NCI-H82 (cell line): ENCODE data around the gene PSMG1.

Source experiments
- DNase-seq: peaks from one replicate; lab custom pipeline; 2025; lab: John Stamatoyannopoulos, UW

The PSMG1 gene

DNA sequence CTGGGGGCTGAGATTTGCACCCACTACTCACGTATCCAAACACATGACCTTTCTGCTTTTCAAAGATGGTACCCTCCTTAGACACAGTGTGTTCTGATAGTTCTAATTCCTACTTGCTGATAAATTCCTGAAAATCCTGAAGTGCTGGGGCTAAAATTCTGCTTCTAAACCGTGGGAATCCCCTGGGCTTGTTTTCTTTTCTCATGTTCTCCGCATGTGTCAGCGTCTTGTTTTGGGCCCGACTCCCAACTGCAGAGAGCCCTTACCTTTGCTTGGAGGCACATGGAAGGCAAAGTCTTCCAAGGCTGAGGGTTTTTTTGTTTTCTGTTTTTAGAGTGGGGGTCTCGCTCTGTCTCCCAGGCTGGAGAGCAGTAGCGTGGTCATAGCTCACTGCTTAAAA, 27.2 kb downstream of the PSMG1 start:
- DNase-seq: no peak

DNA sequence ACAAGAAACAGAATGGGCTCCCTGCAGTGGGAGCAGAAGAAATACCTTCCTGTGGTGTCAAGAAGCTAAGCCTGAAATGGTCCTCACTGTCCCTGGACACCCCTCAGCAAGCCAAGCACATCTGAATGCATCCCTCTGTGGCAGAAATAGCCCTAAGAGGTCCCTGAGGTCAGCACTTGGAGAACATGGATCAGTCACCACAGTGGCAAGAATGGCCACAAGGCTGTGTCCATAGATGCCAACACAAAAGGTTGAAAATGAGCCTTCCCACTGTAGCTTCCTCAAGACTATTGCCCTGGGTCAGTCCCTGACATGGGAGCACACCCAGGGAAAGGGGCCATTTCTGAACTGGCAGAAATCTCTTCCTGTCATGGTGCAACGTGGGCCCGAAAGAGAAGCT, 27.7 kb downstream of the PSMG1 start:
- no peak for DNase-seq

DNA sequence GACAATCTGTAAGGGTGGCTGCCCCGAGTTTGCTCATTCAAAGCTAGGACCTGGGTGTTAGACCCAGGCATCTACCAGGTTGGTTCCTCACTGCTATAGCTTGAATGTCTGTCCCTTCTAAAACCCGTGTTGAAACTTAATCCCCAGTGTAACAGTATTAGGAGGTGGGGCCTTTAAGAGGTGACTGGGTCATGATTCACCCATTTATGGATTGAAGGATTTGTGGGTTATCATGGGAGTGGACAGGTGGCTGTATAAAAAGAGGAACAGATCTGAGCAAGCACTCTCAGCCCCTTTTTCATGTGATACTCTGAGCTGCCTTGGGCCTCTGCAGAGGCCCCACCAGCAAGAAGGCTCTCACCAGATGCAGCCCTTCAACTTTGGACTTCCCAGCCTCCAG, 29.4 kb downstream of the PSMG1 start:
- peak; percentile 75 for DNase-seq

DNA sequence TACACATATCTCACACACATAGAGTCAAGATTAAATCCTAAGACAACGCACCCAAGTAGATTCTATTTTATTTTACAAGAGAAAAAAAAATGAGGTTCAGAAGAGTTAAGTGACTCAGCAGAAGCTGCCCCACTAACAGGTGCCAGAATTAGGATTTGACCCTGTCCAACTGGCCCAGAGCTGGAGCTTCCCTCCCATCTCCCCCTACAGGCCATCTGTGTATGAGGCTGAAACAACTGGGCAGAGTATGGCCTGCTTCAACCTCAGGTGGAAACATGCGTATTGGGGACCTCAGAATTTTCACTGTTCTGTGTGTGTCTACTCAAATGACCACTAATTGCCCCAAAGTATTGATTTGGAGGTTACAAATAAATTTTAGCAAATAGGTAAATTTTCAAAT, 29.9 kb downstream of the PSMG1 start:
- peak; percentile 50 for DNase-seq

DNA sequence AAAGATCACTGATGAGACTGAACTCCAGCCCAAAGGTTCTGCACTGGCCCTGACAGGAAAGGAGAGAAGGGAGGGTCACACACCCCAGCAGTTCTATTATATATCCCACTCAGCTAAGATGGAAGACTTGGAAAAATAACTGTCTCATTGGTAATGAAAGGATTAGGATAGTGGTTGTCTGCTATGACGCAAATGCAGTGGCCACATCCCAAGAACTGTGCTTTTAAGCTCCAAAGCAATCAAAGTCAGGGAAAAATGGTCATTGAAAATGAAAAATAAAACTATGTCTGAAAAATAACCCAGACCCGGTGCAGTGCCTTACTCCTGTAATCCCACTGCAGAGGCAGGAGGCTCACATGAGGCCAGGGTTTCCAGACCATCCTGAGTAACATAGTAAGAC, 31.0 kb downstream of the PSMG1 start:
- no peak for DNase-seq

DNA sequence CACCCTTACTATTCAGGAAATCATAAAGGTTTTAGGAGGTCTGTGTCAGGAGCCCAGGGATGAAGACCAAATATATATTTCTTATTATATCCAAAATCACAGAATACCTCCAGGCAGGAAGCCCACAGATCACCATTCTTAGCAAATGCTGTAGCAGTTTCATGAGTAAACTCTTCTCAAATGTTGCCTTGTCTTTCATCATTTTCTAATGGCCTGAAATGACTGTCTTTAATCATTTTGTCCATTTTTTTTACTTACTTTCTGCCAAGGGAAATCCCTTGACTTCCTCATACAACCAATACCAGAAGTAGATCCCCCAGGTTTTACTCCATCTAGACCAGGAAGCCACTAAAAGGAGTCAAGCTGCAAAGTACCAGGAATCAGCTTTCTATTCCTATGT, 32.4 kb downstream of the PSMG1 start:
- no peak for DNase-seq

DNA sequence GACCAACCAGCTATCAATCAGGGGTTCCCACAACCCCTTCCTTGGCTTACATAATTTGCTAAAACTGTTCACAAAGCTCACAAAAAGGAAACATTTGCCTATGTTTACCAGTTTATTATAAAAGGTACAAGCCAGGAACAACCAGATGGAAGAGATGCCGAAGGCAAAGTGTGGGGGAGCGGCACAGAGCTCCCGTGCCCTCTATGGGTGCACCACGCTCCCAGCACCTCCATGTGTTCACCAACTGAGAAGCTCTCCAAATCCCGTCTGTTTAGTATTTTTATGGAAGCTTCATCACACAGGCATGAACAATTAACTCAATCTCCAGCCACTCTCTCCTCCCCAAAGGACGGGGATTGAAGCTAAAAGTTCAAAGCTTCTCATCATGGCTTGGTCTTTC, 32.9 kb downstream of the PSMG1 start:
- no peak for DNase-seq

DNA sequence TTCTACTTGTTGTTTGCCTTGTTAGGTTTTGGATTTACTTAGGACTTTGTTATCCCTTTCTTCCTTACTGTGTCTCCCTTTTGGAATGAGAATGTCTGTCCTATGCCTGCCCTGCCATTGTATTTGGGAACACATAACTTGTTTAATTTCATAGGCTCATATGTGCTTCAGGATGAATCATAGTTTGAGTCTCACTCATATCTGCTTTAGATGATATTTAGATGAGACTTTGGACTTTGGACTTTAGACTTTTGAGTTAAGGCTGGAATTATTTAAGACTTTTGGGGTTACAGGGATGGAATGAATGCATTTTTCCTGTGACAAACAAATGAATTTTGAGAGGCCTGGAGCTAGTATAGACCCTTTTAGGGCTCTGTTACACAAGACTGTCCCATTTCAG, 33.4 kb downstream of the PSMG1 start:
- no peak for DNase-seq

DNA sequence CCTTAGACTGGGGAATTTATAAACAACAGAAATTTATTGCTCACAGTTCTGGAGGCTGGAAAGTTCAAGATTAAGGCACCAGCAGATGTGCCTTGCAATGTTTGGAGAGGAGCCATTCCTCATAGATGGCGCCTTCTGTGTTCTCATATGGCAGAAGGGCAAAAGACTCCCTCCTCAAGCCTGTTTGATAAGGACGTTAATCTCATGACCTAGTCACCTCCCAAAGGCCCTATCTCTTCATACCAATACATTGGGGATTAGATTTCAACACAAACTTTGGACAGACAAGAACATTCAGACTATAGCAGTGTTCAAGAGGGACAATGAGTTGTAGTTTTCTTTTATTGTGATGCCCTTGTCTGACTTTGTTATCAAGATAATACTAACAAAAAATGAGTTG, 34.3 kb downstream of the PSMG1 start:
- DNase-seq: no peak

DNA sequence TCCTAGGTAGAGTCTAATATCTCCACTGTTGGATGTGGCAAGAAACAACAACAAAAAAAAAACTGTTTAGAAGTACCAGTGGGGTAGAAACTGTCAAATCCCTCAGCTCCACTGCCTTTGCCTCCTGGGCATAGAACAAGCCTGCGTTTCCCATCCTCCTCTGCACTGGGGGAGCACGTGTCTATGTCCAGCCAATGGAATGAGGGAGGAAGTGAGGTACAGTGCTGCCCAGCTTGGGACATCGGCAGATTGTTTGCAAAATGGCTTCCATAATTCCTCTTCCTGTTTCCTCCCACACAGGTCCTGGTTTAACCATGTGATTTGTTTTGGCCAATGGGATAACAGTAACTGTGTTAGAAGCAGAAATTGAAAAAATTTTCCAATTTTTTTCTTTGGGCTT, 39.1 kb downstream of the PSMG1 start:
- no peak for DNase-seq

DNA sequence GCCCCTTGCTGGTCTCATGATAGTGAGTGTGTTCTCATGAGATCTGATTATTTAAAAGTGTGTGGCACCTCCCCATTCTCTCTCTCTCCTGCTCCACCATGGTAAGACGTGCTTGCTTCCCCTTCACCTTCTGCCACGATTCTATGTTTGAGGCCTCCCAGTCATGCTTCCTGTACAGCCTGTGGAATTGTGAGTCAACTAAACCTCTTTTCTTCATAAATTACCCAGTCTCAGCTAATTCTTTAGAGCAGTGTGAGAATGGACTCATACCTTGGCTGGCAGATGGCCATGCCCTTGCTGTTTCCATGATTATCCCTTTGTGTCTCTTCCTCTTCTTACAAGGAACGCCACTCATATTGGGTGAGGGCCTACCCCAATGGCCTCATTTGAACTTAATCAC, 40.3 kb downstream of the PSMG1 start:
- DNase-seq: no peak

DNA sequence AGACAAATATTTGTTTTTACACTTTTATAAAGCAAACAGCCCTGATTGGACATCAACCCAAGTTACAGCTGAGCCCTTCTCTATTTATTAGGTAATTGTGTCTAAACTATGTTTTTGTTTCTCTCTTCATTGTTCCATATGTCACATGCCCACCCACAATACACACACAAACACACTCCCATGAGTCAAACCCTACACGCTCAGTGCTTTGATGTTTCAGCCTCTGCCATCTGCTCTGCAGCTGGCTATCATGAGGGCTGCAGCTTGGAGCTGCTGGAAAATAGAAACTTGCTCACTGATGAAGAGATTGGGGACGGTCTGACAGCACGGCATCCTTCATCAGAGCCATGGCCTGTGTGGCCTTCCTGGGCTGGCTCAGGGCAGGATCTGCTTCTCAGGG, 41.7 kb downstream of the PSMG1 start:
- DNase-seq: peak; percentile 61

DNA sequence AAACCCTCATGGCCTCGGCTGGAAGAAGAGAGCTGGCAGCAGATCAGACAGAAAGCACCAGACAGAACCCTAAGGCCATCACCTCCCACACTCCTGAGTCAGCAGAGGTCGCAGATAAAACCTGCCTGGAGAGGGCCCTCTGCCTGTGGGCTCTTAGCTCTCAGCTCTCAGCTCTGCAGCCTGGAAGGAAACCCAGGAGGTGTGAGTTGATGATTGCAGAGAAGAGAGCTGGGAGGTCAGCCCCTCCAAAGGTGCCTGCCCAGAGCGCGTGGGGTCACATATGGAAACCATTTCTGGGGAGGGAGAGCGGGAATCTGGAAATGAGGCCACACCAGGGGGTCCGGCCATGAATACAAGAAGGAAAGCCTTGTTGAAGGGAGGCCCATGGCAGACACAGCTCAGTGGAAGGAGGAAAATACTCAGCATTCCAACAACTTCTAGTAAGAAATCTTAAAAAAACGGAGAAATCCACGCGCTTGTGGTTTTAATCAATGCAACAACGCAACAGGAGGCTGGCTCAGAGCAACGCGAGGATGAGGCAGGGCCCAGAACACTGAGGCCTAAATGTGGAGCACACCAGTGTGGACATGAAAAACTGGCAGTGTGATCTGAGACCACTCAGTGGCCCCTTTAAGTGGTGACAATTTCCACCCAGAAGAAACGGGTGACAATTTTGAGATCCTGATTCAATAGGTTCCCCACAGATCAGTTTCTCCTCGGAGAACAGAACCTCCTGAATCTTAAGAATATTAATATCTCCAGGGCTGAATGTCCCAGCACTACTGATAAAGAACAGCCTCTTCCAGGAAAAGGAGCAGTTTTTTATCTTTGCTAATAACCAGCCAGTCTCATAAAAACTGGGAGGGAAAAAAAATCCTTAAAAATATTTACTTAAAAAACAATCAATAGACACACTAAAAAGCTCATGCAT, 45.7 kb downstream of the PSMG1 start:
- DNase-seq: no peak

DNA sequence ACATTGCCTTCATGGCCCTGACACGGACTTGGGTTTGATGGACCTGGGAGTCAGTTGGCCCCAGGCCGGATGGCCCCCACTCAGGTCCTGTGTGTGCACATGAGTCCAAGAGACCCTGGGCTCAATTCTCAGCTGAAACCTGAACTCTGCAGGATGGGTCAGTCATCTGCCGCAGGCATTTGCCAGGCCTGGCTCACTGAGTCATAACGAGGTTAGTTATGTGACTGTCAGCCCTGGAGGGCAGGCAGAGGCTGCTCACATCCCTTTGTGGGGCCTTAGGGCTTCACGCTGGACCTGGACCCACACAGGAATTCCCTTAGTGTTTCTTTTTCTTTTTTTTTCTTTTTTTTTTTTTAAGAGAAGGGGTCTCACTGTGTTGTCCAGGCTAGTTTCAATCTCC, 46.5 kb downstream of the PSMG1 start:
- DNase-seq: no peak

DNA sequence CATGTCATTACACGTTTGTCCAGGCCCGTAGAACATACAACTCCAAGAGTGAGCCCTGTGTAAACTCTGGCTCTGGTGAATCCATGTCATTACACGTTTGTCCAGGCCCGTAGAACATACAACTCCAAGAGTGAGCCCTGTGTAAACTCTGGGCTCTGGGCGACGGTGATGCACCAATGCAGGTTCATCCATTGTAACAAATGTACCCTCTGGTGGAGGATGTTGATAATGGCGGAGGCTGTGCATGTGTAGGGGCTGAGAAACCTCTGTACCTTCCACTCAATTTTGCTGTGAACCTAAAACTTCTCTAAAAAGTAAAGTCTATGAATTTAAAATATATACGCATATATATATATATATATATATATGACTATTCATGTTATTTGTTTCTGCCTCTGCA, 47.1 kb downstream of the PSMG1 start:
- peak; percentile 50 for DNase-seq

DNA sequence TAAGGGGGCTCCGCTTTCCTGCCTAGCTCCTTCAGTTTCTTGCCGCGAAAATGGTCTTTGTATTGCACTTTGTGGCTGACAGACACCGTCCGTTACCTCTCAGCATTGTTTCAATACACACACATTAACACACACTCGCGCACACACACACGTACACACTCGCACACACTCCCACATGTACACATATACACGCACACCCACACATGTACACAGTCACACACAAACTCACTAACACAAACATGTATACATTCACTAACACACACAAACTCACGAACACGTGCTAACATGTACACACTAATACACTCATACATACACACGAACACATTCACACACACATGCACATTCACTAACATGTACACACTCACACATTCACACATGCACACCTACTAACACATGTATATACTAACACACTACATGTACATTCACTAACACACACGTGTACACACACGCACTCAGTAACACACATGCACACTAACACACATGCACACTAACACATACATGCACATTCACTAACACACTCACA, 48.9 kb downstream of the PSMG1 start:
- DNase-seq: no peak

DNA sequence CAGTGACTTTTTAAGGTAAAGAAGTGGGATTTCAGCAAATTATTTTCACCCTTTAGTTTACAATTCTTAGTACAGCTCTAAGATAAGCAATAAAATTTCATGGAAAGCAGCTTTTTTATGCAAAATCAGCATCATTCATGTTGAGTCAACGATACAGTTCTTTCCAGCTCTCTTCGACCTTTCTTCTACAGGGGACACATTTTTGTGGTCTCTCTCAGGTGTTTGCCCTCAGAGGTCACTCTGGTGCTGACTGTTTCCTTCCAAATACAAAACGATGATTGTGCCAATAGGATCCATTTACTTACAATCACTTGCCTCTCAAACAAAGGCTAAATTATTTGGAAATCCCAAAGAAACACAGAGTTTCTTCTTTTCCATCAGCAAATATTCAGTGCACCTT, 51.0 kb downstream of the PSMG1 start:
- no peak for DNase-seq

DNA sequence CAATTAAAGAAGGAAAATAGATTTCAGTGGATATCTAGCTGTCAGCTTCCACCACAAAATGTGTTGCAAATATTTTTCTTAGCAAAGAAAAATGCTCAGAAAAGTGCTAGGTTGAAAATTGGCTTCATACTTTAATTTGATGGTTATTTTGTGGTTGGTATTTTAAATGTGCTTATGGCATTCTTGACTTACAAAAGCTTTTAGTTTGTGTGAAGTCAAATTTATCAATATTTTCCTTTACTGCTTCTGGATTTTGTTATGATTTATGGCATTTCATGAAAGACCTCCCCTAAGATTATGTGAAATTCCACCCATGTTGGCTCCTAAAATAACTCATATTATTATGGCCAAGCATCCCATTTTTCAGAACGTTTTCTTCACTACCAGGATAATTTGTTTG, 51.5 kb downstream of the PSMG1 start:
- no peak for DNase-seq

DNA sequence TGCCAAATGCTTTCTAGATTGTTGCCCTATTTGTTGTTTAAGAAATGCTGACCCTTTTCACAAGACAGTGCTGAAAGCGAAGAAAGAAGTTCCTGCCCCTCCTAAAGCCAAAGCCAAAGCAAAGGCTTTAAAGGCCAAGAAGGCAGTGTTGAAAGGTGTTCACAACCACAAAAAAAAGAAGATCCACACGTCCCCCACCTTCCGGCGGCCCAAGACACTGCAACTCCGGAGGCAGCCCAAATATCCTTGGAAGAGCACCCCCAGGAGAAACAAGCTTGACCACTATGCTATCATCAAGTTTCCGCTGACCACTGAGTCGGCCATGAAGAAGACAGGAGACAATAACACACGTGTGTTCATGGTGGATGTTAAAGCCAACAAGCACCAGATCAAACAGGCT, 55.7 kb downstream of the PSMG1 start:
- no peak for DNase-seq

DNA sequence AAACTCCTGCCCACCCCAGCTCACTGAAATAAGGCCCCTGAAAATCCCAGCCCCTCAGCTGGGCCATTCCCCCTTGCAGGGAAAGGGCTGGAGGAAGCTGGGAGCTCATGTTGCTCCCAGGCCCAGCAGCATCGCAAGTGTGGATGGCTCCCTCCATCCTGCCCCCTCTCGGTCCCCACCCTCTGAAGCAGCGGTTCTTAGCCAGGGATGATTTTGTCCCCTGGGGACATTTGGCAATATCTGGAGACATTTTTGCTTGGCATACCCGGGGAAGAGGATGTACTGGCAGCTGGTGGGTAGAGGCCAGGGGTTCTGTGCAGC, 56.8 kb downstream of the PSMG1 start:
- no peak for DNase-seq

DNA sequence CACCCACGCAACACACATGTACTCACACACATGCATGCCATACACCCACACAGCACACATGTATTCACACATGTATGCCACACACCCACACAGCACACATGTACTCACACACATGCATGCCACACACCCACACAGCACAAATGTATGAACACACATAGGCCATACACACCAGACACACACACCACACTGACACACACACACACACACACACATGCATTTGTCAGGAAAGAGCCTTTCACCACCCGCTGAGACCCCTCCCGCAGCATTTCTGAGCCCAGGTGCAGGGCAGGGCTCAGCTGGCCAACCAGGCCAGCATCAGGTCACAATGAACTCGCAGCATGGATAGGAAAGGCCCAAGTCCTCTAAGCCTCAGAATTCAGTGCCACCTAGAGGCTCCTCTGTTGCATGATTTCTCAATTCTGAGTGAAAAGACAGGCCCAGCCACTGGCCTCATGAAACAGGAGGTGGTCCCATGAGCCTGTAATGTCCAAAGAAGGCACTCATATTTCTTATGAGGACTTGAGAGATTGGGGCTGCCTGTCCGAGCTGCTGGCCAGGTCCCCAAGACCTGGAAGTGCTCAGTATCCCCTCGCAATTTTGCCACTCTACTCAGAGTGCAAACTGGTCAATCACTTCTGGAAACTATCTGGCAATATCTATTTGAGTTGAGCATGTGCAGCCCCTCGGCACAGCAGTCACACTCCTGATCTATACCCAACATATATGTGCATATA, 57.3 kb downstream of the PSMG1 start:
- peak; percentile 76 for DNase-seq
